Stimulated activated CD8-positive, alpha-beta memory T cell treated with anti-CD3 and anti-CD28 coated beads, Interleukin-7, amount 100 ng/mL, for 1 hour (primary cell): ENCODE results near the gene COMT.

Experiments used
- DNase-seq, 2 donors: peaks; one replicate each; pipeline ENCODE4 v3.0.0-alpha.2; 2020; ENCODE audit warnings: low read depth in 2 of 2

The COMT gene

DNA sequence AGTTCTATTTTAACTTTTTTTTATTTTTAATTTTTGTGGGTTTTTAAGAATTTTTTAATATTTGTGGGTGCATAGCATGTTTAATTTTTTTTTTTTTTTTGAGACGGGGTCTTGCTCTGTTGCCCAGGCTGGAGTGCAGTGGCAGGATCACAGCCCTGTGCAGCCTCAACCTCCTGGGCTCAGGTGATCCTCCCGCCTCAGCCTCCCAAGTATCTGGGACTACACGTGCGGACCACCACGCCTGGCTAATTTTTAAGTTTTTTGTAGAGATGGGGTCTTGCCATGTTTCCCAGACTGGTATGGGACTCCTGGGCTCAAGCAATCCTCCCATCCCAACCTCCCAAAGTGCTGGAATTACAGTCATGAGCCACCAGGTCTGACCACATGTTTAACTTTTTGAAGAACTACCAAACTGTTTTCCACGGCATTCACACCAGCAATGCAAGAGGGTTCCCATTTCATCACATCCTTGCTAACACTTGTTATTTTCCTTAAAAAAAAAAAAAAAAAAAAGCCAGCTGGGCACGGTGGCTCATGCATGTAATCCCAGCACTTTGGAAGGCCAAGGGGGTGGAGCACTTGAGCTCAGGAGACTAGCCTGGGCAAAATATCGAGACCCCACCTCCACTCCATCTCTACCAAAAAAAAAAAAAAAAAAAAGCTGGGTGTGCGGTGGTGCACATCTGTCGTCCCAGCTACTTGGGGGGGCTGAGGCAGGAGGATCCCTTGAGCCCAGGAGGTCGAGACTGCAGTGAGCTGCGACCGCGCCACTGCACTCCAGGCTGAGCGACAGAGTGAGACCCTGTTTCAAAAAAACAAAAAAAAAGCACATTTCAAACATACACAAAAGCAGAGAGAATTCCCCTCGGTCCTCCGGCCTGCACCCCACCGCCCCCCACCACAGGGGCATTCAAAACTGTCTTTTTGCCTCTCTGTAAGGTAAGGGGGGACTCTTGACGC lies 16.8 kb downstream of the COMT start:
- no peak for DNase-seq

DNA sequence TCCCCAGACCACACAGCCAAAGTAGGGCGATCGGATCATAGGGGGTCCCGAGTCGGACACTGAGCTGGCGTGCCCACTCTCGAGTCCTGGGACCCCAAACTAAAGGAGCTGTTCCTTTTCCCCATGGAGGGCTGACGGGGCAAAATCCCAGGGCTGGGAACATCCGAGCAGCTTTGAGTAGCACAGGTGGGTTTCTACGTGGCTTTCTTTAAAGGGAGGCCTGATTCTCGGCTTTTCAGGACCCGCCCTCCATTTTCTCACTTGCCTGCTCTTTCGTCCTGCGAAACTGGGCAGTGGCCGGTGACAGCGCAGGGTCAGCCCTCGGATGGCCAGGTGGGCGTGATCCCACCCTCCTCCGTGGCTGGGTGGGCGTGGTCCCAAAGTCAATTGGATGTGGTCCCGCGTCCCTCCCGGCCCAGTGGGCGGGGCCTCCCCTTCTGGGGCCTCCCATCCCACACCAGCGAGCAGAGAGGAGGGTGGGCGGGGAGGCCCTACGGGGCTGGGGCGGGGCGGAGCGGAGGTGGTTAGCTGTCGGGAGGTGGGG lies 17.5 kb downstream of the COMT start:
- DNase-seq: no peak

DNA sequence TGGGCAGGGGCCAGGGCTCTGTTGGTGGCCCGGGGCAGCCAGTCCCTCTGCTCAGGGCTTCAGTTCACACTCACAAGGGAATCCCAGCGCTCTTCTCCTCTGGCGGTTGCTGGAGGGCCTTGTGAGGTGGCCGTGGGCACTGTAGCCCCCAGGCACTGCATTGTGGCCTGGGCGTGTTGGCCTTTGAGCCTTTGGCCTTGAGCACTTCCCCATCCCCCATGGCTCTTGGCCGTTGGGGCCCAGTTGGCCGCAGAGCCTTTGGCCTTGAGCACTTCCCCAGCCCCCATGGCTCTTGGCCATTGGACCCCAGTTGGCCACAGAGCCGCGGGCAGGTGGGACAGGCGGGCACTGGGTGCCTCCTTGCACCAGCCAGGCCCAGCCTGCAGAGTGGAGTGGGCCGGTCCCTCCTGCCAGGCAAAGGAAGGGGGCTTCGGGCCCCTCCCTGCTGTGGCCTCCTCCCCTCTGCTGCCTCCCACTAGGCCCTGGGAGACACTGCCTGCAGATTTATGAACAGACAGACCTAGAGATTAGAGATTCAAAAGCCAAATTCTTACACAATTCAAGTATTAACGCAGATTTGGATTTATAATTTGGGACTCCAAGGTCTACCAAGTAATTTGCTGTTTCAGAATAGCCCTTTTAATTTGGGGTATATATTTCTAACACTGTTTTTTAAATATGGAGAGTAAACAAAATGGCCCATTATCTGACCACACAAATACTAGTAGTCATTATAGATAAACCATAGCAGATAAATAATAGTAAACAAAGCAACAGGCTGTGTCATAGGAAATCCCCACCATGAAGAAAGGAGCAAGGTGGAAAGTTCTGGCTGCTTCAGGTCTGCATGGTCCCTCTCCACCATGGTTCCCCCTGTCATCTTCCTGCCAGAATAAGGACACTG lies 18.3 kb downstream of the COMT start:
- DNase-seq: no peak

- no peak for DNase-seq
Measured at GRCh38 chr22:19960491-19961200, 19.1 kb downstream of the COMT start.

- DNase-seq: no peak
Measured at GRCh38 chr22:19961201-19961580, 19.6 kb downstream of the COMT start.

GRCh38 chr22:19961868-19962245 lies 20.3 kb downstream of the COMT start:
- DNase-seq: no peak

GRCh38 chr22:19962246-19962908 lies 20.8 kb downstream of the COMT start:
- no peak for DNase-seq

- no peak for DNase-seq
Measured at GRCh38 chr22:19962909-19963806, 21.6 kb downstream of the COMT start.

GRCh38 chr22:19963863-19964642 lies 22.5 kb downstream of the COMT start:
- no peak for DNase-seq

- DNase-seq: no peak
Measured at GRCh38 chr22:19964701-19965386, 23.3 kb downstream of the COMT start.

DNA sequence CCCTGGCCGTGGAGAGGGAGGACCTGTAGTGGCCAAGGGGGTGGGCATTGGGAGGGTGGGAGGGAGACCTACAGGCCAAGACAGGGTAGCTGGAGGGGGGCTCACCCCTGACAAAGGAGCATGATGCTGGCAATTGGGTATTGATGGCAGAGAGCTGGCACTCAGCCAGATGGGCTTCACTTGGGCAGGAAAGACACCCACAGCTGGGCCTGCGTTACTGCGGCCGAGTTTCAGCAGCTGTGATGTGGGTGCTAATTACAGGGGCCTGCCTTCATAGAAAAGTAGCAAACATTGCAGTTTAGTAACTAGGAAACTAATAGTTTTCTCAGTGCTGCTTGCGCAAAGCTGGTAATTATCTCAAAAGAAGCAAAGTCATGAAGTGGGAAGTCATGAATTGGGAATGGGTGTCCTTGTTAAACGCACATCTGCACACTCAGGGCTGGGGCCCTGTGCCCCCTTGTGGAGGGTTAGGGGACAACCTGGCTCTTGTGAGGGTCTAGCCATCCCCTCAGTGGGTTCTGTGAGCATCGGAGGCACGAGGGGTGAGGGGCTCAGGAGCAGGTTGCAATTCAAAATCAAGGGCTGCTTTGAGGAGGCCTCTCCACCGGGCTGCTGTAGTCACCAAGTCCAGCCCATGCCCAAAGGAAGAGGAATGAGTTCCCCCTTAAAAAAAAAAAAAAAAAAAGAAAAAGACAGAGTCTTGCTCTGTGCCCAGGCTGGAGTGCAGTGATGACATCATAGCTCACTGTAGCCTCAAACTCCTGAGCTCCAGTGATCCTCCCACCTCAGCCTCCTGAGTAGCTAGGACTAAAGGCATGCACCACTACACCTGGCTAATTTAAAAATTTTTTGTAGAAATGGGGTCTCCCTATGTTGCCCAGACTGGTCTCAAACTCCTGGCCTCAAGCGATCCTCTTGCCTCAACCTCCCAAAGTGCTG lies 24.5 kb downstream of the COMT start:
- DNase-seq: no peak

DNA sequence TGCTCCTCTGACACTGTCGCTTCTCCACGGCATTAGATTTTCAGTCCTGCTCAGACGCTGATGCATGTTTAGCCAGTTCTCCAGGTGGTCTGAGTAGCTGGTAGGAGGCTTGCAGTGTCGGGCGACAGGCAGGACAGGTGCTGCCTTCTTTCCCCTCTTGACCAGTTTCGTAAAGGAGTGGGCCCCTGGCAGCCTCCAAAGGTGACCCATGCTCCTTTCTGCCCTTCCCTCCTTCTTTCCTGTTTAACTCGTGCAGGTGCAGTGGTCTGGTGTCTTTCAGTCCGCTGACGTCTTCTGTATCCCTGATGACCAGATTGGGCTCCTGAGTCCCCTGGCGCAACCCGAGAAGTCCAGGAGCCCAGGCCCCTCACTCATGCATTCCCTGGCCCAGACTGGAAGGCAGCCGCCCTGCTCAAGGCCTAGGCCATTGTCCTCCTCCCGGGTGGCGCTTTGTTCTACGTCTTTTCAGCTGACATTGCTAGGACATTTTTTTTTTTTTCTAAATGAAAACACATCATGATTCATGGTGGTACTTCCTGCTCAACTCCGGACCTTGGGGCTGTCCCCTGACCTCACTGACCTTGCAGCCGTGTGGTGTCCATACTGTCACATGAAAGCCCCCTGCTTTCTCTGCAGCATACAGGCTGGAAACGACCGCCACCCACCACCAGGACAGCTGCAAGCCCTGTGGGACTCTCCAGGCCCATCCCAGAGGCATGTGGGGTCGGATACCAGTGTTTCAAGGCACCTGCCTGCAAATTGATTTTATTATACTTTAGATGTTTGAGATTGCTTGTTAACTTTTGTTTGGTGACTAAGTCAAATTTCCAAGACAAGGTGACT lies 25.6 kb downstream of the COMT start:
- DNase-seq: no peak

DNA sequence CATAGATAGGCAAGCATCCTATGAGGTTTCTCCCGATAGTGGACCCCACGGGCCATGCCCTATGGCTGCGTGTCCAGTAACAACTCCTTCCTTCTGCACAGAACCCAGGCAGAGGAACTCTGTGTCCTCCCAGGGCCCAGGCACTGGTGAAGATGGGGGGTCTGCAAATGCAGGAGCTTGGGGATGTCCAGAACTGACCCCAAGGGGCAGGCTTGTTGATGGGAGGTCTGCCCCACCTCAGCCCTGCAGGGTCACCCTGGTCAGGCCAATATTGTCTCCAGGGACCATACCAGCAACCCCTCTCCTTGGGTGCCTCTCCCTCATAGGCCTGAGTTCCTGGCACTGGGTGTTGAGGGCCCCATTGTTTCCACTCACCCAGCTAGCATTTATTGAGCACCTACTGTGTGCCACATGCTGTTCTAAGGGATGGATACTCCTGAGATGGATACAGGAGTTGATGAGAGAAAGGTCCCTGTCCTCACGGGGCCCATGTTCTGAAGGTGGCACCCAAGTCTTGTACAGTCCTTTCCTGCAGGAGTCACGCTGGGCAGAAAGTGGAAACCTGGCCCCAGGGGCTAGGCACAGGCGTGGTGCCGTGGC lies 26.4 kb downstream of the COMT start:
- DNase-seq: no peak

DNA sequence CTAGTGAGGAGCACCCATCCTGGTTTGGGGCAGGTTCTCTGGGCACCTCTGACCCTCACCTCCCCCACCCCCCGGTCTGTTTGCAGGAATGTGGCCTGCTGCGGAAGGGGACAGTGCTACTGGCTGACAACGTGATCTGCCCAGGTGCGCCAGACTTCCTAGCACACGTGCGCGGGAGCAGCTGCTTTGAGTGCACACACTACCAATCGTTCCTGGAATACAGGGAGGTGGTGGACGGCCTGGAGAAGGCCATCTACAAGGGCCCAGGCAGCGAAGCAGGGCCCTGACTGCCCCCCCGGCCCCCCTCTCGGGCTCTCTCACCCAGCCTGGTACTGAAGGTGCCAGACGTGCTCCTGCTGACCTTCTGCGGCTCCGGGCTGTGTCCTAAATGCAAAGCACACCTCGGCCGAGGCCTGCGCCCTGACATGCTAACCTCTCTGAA lies 26.9 kb downstream of the COMT start:
- no peak for DNase-seq

DNA sequence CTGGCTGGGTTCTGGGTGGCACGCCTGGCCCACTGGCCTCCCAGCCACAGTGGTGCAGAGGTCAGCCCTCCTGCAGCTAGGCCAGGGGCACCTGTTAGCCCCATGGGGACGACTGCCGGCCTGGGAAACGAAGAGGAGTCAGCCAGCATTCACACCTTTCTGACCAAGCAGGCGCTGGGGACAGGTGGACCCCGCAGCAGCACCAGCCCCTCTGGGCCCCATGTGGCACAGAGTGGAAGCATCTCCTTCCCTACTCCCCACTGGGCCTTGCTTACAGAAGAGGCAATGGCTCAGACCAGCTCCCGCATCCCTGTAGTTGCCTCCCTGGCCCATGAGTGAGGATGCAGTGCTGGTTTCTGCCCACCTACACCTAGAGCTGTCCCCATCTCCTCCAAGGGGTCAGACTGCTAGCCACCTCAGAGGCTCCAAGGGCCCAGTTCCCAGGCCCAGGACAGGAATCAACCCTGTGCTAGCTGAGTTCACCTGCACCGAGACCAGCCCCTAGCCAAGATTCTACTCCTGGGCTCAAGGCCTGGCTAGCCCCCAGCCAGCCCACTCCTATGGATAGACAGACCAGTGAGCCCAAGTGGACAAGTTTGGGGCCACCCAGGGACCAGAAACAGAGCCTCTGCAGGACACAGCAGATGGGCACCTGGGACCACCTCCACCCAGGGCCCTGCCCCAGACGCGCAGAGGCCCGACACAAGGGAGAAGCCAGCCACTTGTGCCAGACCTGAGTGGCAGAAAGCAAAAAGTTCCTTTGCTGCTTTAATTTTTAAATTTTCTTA lies 27.8 kb downstream of the COMT start:
- DNase-seq: no peak
